CD4-positive, CD25-positive, alpha-beta regulatory T cell (primary cell): ENCODE data around the gene COQ8A. TPM values are rescaled to one million over a fixed set of nuclear protein-coding genes. Genes with fewer than 3 reads are reported as not detected.
A peak's percentile ranks its signal among the peaks of the same experiment; 100 is the strongest.

Experiments
- ATAC-seq, 2 donors: fragments of 150-1000 bp; cut with Tn5 transposase; one replicate each; pipeline ENCODE4 v1.10.0; 2021; ENCODE audit warnings: low read depth in 2 of 2, moderate number of reproducible peaks in 2 of 2, moderate library complexity in 1 of 2
- DNase-seq, 3 donors: peaks; one replicate each; pipeline versions ENCODE4 v3.0.0 to v3.0.0-alpha.2; 2012 to 2022; ENCODE audit warnings: mixed read lengths in 1 of 3
- H3K27ac ChIP-seq: one replicate; pipeline ENCODE4 v1.7.0; 2013; ENCODE audit warnings: mild to moderate bottlenecking, low read length; ENCODE audit not compliant: insufficient read depth, poor library complexity, severe bottlenecking
- H3K27me3 ChIP-seq: one replicate; pipeline ENCODE4 v1.7.0; 2013; ENCODE audit warnings: low read length; ENCODE audit not compliant: control insufficient read depth, insufficient read depth
- H3K36me3 ChIP-seq: one replicate; pipeline ENCODE4 v1.7.0; 2013; ENCODE audit warnings: mild to moderate bottlenecking, low read length, moderate library complexity; ENCODE audit not compliant: control insufficient read depth, insufficient read depth
- H3K4me1 ChIP-seq: 2 replicates; pipeline ENCODE4 v1.7.0; 2013; ENCODE audit warnings: mild to moderate bottlenecking, low read length; ENCODE audit not compliant: insufficient read depth, control insufficient read depth, poor library complexity, severe bottlenecking
- H3K4me3 ChIP-seq: one replicate; pipeline ENCODE4 v1.7.0; 2013; ENCODE audit warnings: low read depth, mild to moderate bottlenecking, low read length, moderate library complexity
- H3K9me3 ChIP-seq, 2 experiments: 1 replicate in 1 of 2; 2 replicates in 1 of 2; pipeline ENCODE4 v1.7.0; 2013; ENCODE audit warnings: low read length in 2 of 2, mild to moderate bottlenecking in 1 of 2, moderate library complexity in 1 of 2; ENCODE audit not compliant: control insufficient read depth in 2 of 2
- H3K27ac Mint-ChIP-seq, 3 donors: one replicate each; pipeline ENCODE4 v1.8.0; 2020 to 2022; ENCODE audit warnings: mild to moderate bottlenecking in 3 of 3, mixed read lengths in 3 of 3, moderate library complexity in 2 of 3
- H3K27me3 Mint-ChIP-seq: one replicate; pipeline ENCODE4 v1.8.0; 2022; ENCODE audit warnings: mild to moderate bottlenecking, mixed read lengths
- H3K36me3 Mint-ChIP-seq: one replicate; pipeline ENCODE4 v1.8.0; 2020; ENCODE audit warnings: mixed read lengths
- H3K4me1 Mint-ChIP-seq, 4 donors: one replicate each; pipeline ENCODE4 v1.8.0; 2020 to 2022; ENCODE audit warnings: mixed read lengths in 4 of 4, mild to moderate bottlenecking in 1 of 4
- H3K4me3 Mint-ChIP-seq, 4 donors: one replicate each; pipeline ENCODE4 v1.8.0; 2020 to 2022; ENCODE audit warnings: mild to moderate bottlenecking in 4 of 4, mixed read lengths in 4 of 4, moderate library complexity in 3 of 4
- H3K9me3 Mint-ChIP-seq, 7 donors: one replicate each; pipeline ENCODE4 v1.8.0; 2020 to 2022; ENCODE audit warnings: mixed read lengths in 7 of 7, mild to moderate bottlenecking in 3 of 7, moderate library complexity in 2 of 7
- polyA plus RNA-seq, 4 donors: library from polyadenylated mRNA; unstranded; fragments of 300-500 nt; fragmentation: Illumina TruSeq; gene quantifications; one replicate each; pipeline ENCODE4 v1.2.3, GENCODE V29; 2021
- total RNA-seq: library from RNA; stranded (reverse); gene quantifications from one replicate; pipeline ENCODE4 v1.2.3, GENCODE V29; 2022

Gene COQ8A
- total and polyA plus RNA-seq, 5 donors from 2014 or later, result 44.1 to 60.1 (median 54.4) TPM

DNA sequence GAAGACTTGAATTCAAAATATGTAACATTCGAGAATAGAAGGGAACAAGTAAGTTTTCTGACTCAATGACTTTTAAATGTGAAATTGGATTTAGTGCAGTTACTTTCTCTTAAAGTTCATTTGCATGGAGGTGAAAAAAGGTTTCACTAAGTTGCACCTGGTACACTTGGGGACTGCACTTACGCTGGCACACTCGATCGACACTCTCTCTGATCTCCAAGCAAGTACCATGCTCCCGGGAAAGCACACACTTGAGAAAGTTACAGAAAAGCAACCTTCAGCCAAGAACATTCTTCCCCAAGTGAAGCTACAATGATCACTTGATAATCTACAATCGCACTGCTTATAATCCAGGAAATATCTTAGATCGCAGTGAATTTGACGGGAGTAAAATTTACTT lies 63.1 kb downstream of the COQ8A start:
- DNase-seq (no peak), ATAC-seq (no peak)
- Mint-ChIP-seq H3K4me1 (no peaks in the 10 kb centered on the region), H3K27me3 (peaks cover 16% of the 10 kb centered on the region), H3K9me3 (peaks cover 0 to 6% (median 0%) of the 10 kb centered on the region in 7 donors), H3K27ac (no peak overlapping the region), H3K36me3 (no peaks in the 10 kb centered on the region), H3K4me3 (no peak overlapping the region)
- Histone ChIP-seq H3K36me3 (no peaks in the 10 kb centered on the region), H3K27me3 (no peaks in the 10 kb centered on the region), H3K4me3 (no peak overlapping the region), H3K27ac (no peak overlapping the region), H3K4me1 (no peaks in the 10 kb centered on the region), H3K9me3 (no peaks in the 10 kb centered on the region)

DNA sequence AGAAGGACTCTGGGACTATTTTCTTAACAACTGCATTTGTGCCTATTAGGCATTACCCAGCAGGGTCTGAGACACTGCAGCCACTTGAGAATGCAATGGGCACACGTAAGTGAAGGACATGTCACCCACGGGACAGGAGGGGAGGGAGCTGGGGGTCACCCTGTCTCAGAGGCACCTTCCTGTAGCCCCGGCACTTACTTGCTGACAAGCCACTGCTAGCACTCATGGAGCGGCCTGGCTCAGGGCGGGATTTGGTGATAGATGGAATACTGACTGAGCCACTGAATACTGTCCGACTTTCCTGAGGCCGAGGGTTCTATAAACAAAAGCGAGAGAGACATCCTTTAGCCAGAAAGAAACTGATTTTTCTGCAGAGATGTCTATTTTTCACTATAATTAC lies 64.7 kb downstream of the COQ8A start:
- Mint-ChIP-seq H3K9me3 (peaks cover 0 to 3% (median 0%) of the 10 kb centered on the region in 7 donors), H3K27me3 (peaks cover 22% of the 10 kb centered on the region), H3K36me3 (no peaks in the 10 kb centered on the region), H3K4me1 (no peaks in the 10 kb centered on the region), H3K4me3 (no peak overlapping the region), H3K27ac (no peak overlapping the region)
- DNase-seq (no peak), ATAC-seq (no peak)
- H3K4me1 ChIP-seq, result no peaks in the 10 kb centered on the region
- H3K27ac ChIP-seq, result no peak overlapping the region
- peaks cover 3% of the 10 kb centered on the region for H3K27me3 ChIP-seq
- no peaks in the 10 kb centered on the region for H3K9me3 ChIP-seq
- no peaks in the 10 kb centered on the region for H3K36me3 ChIP-seq
- no peak overlapping the region for H3K4me3 ChIP-seq

DNA sequence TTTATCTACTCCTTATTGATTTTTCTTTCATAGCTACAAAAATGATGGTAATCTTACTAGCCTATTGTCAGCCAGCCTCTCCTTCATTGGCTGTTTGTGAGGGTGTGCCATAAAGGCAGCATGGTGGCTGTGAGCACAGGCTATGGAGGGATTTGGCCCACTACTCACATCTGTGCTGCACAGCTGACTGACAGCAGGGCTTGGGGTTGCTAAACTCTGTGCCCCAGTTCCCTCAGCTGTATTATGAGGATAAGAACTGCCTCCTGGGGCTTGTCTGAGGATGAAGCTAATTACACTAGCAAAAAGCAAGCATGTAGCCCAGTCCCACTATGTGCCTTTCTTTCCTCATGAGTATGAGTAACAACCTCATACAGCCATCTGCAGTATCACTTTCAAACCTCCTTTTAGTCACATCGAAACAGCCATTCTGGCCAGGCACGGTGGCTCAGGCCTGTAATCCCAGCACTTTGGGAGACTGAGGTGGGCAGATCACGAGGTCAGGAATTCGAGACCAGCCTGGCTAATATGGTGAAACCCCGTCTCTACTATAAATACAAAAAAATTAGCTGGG lies 66.2 kb downstream of the COQ8A start:
- no peaks in the 10 kb centered on the region for H3K36me3 ChIP-seq
- DNase-seq (no peak), ATAC-seq (no peak)
- peaks cover 11% of the 10 kb centered on the region for H3K27me3 ChIP-seq
- Mint-ChIP-seq H3K36me3 (no peaks in the 10 kb centered on the region), H3K4me3 (no peak overlapping the region), H3K9me3 (peaks cover 0 to 3% (median 0%) of the 10 kb centered on the region in 7 donors), H3K4me1 (no peaks in the 10 kb centered on the region), H3K27me3 (peaks cover 22% of the 10 kb centered on the region), H3K27ac (no peak overlapping the region)
- no peak overlapping the region for H3K27ac ChIP-seq
- H3K9me3 ChIP-seq, result no peaks in the 10 kb centered on the region
- H3K4me3 ChIP-seq, result no peak overlapping the region
- no peaks in the 10 kb centered on the region for H3K4me1 ChIP-seq

DNA sequence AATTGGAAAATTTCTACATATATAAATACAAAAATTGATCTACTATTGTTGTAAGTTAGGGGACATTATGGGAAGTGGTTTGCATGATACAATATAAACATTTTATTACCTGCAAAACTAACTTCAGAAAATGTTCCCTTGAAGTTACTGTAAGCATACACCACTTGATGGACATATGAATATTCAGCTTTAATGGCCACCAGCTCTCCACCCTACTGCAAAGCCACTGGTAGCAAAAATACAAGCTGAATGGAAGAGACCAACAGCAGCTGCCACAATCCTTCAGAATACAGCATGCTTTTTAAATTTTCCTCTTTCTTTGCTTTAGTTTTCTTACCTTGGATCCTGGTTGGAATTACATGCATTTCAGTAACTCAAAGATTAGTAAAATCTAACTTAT lies 69.8 kb downstream of the COQ8A start:
- H3K9me3 ChIP-seq, result no peaks in the 10 kb centered on the region
- DNase-seq (no peak), ATAC-seq (no peak)
- no peak overlapping the region for H3K4me3 Mint-ChIP-seq
- no peaks in the 10 kb centered on the region for H3K36me3 Mint-ChIP-seq
- H3K27ac ChIP-seq, result no peak overlapping the region
- peaks cover 14% of the 10 kb centered on the region for H3K27me3 ChIP-seq
- no peaks in the 10 kb centered on the region for H3K4me1 Mint-ChIP-seq
- H3K27me3 Mint-ChIP-seq, result peaks cover 31% of the 10 kb centered on the region
- no peaks in the 10 kb centered on the region for H3K36me3 ChIP-seq
- no peaks in the 10 kb centered on the region for H3K4me1 ChIP-seq
- H3K4me3 ChIP-seq, result no peak overlapping the region
- H3K27ac Mint-ChIP-seq, result no peak overlapping the region
- H3K9me3 Mint-ChIP-seq, result no peaks in the 10 kb centered on the region

DNA sequence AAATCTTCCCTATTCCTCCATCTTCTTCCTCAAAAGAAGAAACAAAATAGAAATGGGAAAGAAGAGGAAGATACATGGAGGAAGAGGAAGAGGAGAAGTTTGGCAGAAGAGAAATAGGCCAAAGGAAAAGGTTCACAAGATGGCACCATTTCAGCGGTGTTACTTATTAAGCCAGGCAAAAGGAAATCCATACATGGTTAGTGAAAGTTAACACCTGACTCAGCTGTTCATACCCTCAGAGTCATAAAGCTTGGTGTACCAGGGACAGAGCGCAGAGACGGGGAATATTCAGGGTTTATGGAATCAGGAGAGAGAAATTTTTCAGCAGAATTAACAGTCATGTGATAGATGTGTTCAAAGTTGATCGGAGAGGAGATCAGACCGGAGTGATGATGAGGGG lies 70.6 kb downstream of the COQ8A start:
- peak overlapping the region in 1 of 3 donors; percentile 16 for H3K27ac Mint-ChIP-seq
- Histone ChIP-seq H3K27me3 (peaks cover 14% of the 10 kb centered on the region), H3K4me3 (no peak overlapping the region), H3K36me3 (no peaks in the 10 kb centered on the region), H3K4me1 (no peaks in the 10 kb centered on the region), H3K27ac (no peak overlapping the region), H3K9me3 (no peaks in the 10 kb centered on the region)
- H3K4me3 Mint-ChIP-seq, result no peak overlapping the region
- peaks cover 29% of the 10 kb centered on the region for H3K27me3 Mint-ChIP-seq
- H3K4me1 Mint-ChIP-seq, result no peaks in the 10 kb centered on the region
- H3K9me3 Mint-ChIP-seq, result no peaks in the 10 kb centered on the region
- DNase-seq (no peak), ATAC-seq (no peak)
- H3K36me3 Mint-ChIP-seq, result no peaks in the 10 kb centered on the region

DNA sequence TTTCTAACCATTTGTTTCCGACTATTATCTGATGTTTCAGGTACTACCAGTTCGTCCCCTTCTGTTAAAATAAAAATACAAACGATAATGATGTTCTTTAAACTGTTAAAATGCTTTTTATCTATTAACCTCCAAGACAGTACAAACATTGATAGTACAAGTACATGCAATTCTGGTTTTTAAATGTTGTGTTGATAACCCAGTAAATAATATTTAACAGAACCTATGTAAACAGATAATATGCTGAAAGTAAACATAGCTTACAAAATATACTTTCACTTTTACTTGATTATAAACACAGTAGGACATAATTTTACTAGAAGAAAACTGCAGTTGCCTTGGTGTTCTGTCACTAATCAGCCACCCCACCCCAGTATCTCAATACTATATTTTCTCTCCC lies 76.9 kb downstream of the COQ8A start:
- Mint-ChIP-seq H3K4me1 (no peaks in the 10 kb centered on the region), H3K4me3 (no peak overlapping the region), H3K27ac (no peak overlapping the region), H3K9me3 (peaks cover 1 to 7% (median 3%) of the 10 kb centered on the region in 7 donors), H3K36me3 (no peaks in the 10 kb centered on the region), H3K27me3 (peaks cover 28% of the 10 kb centered on the region)
- Histone ChIP-seq H3K9me3 (no peaks in the 10 kb centered on the region), H3K4me3 (no peak overlapping the region), H3K27me3 (peaks cover 4% of the 10 kb centered on the region), H3K27ac (no peak overlapping the region), H3K4me1 (no peaks in the 10 kb centered on the region), H3K36me3 (no peaks in the 10 kb centered on the region)
- ATAC-seq, result no peak
- no peak for DNase-seq

DNA sequence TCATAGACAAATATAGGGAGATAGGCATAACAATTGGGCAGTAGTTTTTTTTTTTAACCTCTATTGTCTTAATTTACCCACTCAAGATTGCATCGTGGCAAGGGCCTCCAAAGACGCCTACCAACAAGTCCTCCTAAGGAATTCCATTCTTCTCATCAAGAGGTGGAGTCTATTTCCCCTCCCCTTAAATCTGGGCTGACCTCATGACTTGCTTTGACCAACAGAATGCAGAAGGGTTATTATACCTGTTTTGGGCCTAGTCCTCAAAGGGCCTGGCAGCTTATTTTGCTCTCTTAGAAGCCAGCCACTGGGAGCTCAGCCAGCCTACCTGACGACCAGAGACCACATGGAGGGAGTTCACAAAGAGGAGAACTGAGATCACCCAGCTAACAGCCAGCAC lies 92.3 kb downstream of the COQ8A start:
- no peak overlapping the region for H3K4me3 Mint-ChIP-seq
- H3K27me3 Mint-ChIP-seq, result no peaks in the 10 kb centered on the region
- DNase-seq (no peak), ATAC-seq (no peak)
- no peak overlapping the region for H3K27ac ChIP-seq
- peaks cover 2 to 5% (median 3%) of the 10 kb centered on the region in 4 donors for H3K4me1 Mint-ChIP-seq
- no peaks in the 10 kb centered on the region for H3K36me3 Mint-ChIP-seq
- no peaks in the 10 kb centered on the region for H3K9me3 ChIP-seq
- no peaks in the 10 kb centered on the region for H3K36me3 ChIP-seq
- H3K4me1 ChIP-seq, result no peaks in the 10 kb centered on the region
- H3K27me3 ChIP-seq, result no peaks in the 10 kb centered on the region
- H3K9me3 Mint-ChIP-seq, result peaks cover 0 to 2% (median 0%) of the 10 kb centered on the region in 7 donors
- no peak overlapping the region for H3K4me3 ChIP-seq
- no peak overlapping the region for H3K27ac Mint-ChIP-seq

DNA sequence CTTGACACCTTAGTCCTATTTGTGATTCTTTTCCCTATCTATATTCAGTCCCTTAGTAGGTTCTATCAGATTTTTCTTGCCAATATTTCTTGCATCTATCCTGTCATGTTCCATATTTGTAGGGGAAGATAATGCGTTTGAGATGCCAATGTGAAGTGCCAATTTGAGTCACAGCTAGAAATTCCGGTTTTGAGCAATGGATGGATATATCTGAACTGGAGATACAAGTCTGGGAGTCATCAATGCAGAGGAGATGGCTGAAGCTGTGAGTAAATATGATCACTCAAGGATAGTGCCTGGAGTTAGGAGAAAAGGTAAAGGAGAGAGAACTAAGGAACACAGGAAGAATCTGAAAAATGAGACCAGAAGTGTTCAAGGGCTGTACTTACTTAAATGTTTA lies 93.8 kb downstream of the COQ8A start:
- Mint-ChIP-seq H3K4me3 (no peak overlapping the region), H3K27ac (no peak overlapping the region), H3K27me3 (peaks cover 9% of the 10 kb centered on the region), H3K9me3 (peaks cover 0 to 3% (median 0%) of the 10 kb centered on the region in 7 donors), H3K4me1 (peaks cover 4 to 7% (median 6%) of the 10 kb centered on the region in 4 donors), H3K36me3 (no peaks in the 10 kb centered on the region)
- Histone ChIP-seq H3K4me1 (no peaks in the 10 kb centered on the region), H3K27me3 (no peaks in the 10 kb centered on the region), H3K9me3 (no peaks in the 10 kb centered on the region), H3K36me3 (no peaks in the 10 kb centered on the region), H3K27ac (no peak overlapping the region), H3K4me3 (no peak overlapping the region)
- ATAC-seq, result no peak
- DNase-seq, result no peak
